Thyroid gland (tissue), 4 donors: ENCODE measurements around the gene ADAM8.

Source experiments
- POLR2A ChIP-seq, 2 donors: fragments of 450-650 bp; IDR thresholded peaks; one replicate each; pipeline ENCODE4 v1.6.1; 2017; ENCODE audit warnings: antibody characterized with exemption in 2 of 2, mild to moderate bottlenecking in 2 of 2, moderate library complexity in 1 of 2
- TF ChIP-seq, protein P1 (sequence below), 6 experiments: fragments of 200-600 bp in 3 of 6; fragments of 450-650 bp in 3 of 6; sonication (generic) in 3 of 6; IDR thresholded peaks; one replicate each; pipeline ENCODE4 v1.5.1; 2016 to 2019; ENCODE audit warnings: antibody characterized with exemption in 6 of 6, mild to moderate bottlenecking in 2 of 6, inconsistent platforms in 1 of 6, moderate library complexity in 1 of 6

- TF ChIP-seq, protein P1, sequence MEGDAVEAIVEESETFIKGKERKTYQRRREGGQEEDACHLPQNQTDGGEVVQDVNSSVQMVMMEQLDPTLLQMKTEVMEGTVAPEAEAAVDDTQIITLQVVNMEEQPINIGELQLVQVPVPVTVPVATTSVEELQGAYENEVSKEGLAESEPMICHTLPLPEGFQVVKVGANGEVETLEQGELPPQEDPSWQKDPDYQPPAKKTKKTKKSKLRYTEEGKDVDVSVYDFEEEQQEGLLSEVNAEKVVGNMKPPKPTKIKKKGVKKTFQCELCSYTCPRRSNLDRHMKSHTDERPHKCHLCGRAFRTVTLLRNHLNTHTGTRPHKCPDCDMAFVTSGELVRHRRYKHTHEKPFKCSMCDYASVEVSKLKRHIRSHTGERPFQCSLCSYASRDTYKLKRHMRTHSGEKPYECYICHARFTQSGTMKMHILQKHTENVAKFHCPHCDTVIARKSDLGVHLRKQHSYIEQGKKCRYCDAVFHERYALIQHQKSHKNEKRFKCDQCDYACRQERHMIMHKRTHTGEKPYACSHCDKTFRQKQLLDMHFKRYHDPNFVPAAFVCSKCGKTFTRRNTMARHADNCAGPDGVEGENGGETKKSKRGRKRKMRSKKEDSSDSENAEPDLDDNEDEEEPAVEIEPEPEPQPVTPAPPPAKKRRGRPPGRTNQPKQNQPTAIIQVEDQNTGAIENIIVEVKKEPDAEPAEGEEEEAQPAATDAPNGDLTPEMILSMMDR (IDR thresholded peaks at IDR 0.05): no peak
- no peak for TF ChIP-seq POLR2A (IDR thresholded peaks at IDR 0.05)
Measured at GRCh38 chr10:133282846-133283390, 6.2 kb upstream of the ADAM8 start.
